Neural progenitor cell (in vitro differentiated cells): ENCODE data around the gene ATXN7.

ENCODE experiments used
- CTCF ChIP-seq: fragments of 200-600 bp; sonication (generic); IDR thresholded peaks from 2 replicates; pipeline ENCODE4 v1.5.1; 2017; ENCODE audit warnings: antibody characterized with exemption, mild to moderate bottlenecking
- EZH2 ChIP-seq: fragments of 200-600 bp; sonication (generic); IDR thresholded peaks from 2 replicates; pipeline ENCODE4 v1.6.1; 2017; ENCODE audit warnings: antibody characterized with exemption, mild to moderate bottlenecking, moderate library complexity
- EZH2phosphoT487 ChIP-seq: fragments of 200-600 bp; sonication (generic); IDR thresholded peaks from 2 replicates; pipeline ENCODE4 v1.6.1; 2017; ENCODE audit warnings: antibody characterized with exemption

- TF ChIP-seq CTCF (no peak), EZH2 (no peak), EZH2phosphoT487 (no peak)
Observed at GRCh38 chr3:63841704-63842103, 22.0 kb upstream of the ATXN7 start.
